ENCODE measurements around the gene SF3B3. TPM values are rescaled to one million over a fixed set of nuclear protein-coding genes. Genes with fewer than 3 reads are reported as not detected.

SF3B3 gene
- total RNA-seq, 1 experiment from 2014 or later, result 187 TPM

GRCh38 chr16:70604407-70605282, 81.0 kb downstream of the SF3B3 start:
- Histone ChIP-seq H3K4me1 (ENCODE audit: low read length) (no peaks in the 10 kb centered on the region), H3K9me3 (ENCODE audit: low read length) (no peaks in the 10 kb centered on the region), H3K79me2 (ENCODE audit: low read length) (no peaks in the 10 kb centered on the region), H3K27me3 (ENCODE audit: low read length) (no peaks in the 10 kb centered on the region), H3K9ac (ENCODE audit: low read length) (no peak overlapping the region), H3K4me2 (ENCODE audit: low read depth, low read length, poor library complexity, severe bottlenecking) (no peak overlapping the region), H2AFZ (ENCODE audit: low read length) (no peak overlapping the region), H3K36me3 (ENCODE audit: insufficient read depth, low read length) (no peaks in the 10 kb centered on the region), H4K20me1 (ENCODE audit: insufficient read depth, low read depth, low read length) (no peaks in the 10 kb centered on the region), H3K27ac (ENCODE audit: low read length) (no peak overlapping the region), H3K9me2 (replicated peaks; ENCODE audit: insufficient read depth, low read length) (no peaks in the 10 kb centered on the region), H3K4me3 (ENCODE audit: low read length) (no peak overlapping the region)
- DNase-seq, result peak; percentile 40

- H3K27ac ChIP-seq (ENCODE audit: low read length), result no peak overlapping the region
- no peaks in the 10 kb centered on the region for H4K20me1 ChIP-seq (ENCODE audit: insufficient read depth, low read depth, low read length)
- DNase-seq, result no peak
- no peak overlapping the region for H3K4me2 ChIP-seq (ENCODE audit: low read depth, low read length, poor library complexity, severe bottlenecking)
- no peak overlapping the region for H3K9ac ChIP-seq (ENCODE audit: low read length)
- no peaks in the 10 kb centered on the region for H3K36me3 ChIP-seq (ENCODE audit: insufficient read depth, low read length)
- no peaks in the 10 kb centered on the region for H3K27me3 ChIP-seq (ENCODE audit: low read length)
- no peak overlapping the region for H3K4me3 ChIP-seq (ENCODE audit: low read length)
- H3K9me3 ChIP-seq (ENCODE audit: low read length), result no peaks in the 10 kb centered on the region
- H3K9me2 ChIP-seq (replicated peaks; ENCODE audit: insufficient read depth, low read length), result no peaks in the 10 kb centered on the region
- no peak overlapping the region for H2AFZ ChIP-seq (ENCODE audit: low read length)
- H3K4me1 ChIP-seq (ENCODE audit: low read length), result no peaks in the 10 kb centered on the region
- H3K79me2 ChIP-seq (ENCODE audit: low read length), result no peaks in the 10 kb centered on the region
Measured at GRCh38 chr16:70605283-70605657, 81.7 kb downstream of the SF3B3 start.

DNA sequence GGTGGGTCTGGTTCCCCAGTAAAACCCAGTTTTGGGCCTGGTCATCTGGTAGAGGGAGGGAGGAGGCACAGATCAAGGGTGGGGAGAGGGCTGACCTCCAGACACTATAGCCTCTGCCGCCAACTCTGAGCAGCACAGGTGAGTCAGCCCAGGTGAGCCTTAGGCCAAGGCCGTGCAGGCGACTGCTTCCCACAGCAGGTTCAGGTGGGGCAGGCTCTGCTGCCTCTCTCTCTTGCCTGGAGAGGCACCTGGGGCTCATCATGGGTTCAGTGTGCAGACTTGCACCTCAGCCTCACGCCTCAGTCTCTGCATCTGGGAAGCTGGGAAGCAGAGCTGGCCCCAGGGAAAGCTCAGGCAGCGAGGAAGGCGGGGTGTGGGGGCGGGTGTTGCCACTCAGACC, 84.9 kb downstream of the SF3B3 start:
- Histone ChIP-seq H3K4me2 (ENCODE audit: low read depth, low read length, poor library complexity, severe bottlenecking) (no peak overlapping the region), H3K27me3 (ENCODE audit: low read length) (no peaks in the 10 kb centered on the region), H3K9ac (ENCODE audit: low read length) (no peak overlapping the region), H3K36me3 (ENCODE audit: insufficient read depth, low read length) (no peaks in the 10 kb centered on the region), H3K79me2 (ENCODE audit: low read length) (no peaks in the 10 kb centered on the region), H3K9me2 (replicated peaks; ENCODE audit: insufficient read depth, low read length) (no peaks in the 10 kb centered on the region), H3K4me3 (ENCODE audit: low read length) (no peak overlapping the region), H3K9me3 (ENCODE audit: low read length) (no peaks in the 10 kb centered on the region), H3K27ac (ENCODE audit: low read length) (no peak overlapping the region), H4K20me1 (ENCODE audit: insufficient read depth, low read depth, low read length) (no peaks in the 10 kb centered on the region), H3K4me1 (ENCODE audit: low read length) (no peaks in the 10 kb centered on the region), H2AFZ (ENCODE audit: low read length) (no peak overlapping the region)
- DNase-seq, result no peak

DNA sequence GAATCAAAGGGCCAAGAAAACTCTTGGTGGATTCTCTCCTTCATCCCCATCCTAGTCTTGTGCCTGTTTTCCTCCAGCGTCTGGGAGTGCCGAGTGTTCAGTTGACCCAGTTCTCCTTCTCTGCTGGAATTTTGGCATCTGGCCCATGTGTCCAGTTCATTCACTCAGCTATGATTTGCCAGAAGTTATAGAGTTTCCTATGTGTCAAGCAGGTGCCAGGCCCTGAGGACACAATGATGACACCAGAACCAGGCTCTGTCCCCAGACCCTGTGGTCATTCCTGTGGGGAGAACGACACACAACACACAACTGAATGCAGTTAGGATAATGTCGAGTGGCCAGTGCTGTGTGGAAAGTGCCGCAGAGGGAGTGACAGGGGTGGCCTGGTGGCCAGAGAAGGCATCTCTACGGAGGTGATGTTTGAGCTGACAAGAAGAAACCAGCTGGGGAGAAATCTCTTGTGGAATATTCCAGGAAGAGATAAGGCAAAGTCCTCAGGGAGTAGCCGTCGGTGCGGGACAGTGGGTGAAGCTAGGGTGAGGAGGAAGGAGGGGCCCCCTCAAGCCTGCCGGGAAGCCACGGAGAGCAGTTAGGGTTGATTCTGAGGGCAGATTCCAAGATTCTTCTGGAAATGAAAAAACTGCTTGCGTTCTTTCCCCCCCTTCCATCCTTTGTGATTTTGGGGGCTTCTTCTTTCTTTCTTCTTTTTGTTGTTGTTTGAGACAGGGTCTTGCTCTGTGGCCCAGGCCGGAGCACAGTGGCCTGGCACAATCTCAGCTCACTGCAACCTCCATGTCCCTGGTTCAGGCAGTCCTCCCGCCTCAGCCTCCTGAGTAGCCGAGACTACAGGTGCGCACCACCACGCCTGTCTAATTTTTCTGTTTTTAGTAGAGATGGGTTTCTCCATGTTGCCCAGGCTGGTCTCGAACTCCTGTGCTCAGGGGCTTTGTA, 86.9 kb downstream of the SF3B3 start:
- Histone ChIP-seq H3K36me3 (ENCODE audit: insufficient read depth, low read length) (no peaks in the 10 kb centered on the region), H2AFZ (ENCODE audit: low read length) (no peak overlapping the region), H3K9me2 (replicated peaks; ENCODE audit: insufficient read depth, low read length) (no peaks in the 10 kb centered on the region), H4K20me1 (ENCODE audit: insufficient read depth, low read depth, low read length) (no peaks in the 10 kb centered on the region), H3K9me3 (ENCODE audit: low read length) (no peaks in the 10 kb centered on the region), H3K4me1 (ENCODE audit: low read length) (no peaks in the 10 kb centered on the region), H3K79me2 (ENCODE audit: low read length) (no peaks in the 10 kb centered on the region), H3K9ac (ENCODE audit: low read length) (no peak overlapping the region), H3K4me2 (ENCODE audit: low read depth, low read length, poor library complexity, severe bottlenecking) (no peak overlapping the region), H3K27ac (ENCODE audit: low read length) (no peak overlapping the region), H3K4me3 (ENCODE audit: low read length) (no peak overlapping the region), H3K27me3 (ENCODE audit: low read length) (no peaks in the 10 kb centered on the region)
- DNase-seq, result peak; percentile 35

- Histone ChIP-seq H3K4me1 (ENCODE audit: low read length) (no peaks in the 10 kb centered on the region), H3K4me2 (ENCODE audit: low read depth, low read length, poor library complexity, severe bottlenecking) (no peak overlapping the region), H3K27me3 (ENCODE audit: low read length) (no peaks in the 10 kb centered on the region), H3K79me2 (ENCODE audit: low read length) (no peaks in the 10 kb centered on the region), H4K20me1 (ENCODE audit: insufficient read depth, low read depth, low read length) (no peaks in the 10 kb centered on the region), H3K4me3 (ENCODE audit: low read length) (no peak overlapping the region), H2AFZ (ENCODE audit: low read length) (no peak overlapping the region), H3K9me3 (ENCODE audit: low read length) (no peaks in the 10 kb centered on the region), H3K9me2 (replicated peaks; ENCODE audit: insufficient read depth, low read length) (no peaks in the 10 kb centered on the region), H3K27ac (ENCODE audit: low read length) (no peak overlapping the region), H3K9ac (ENCODE audit: low read length) (no peak overlapping the region), H3K36me3 (ENCODE audit: insufficient read depth, low read length) (no peaks in the 10 kb centered on the region)
- peak; percentile 41 for DNase-seq
Measured at GRCh38 chr16:70611224-70611598, 87.6 kb downstream of the SF3B3 start.

- H3K9me2 ChIP-seq (replicated peaks; ENCODE audit: insufficient read depth, low read length), result no peaks in the 10 kb centered on the region
- no peaks in the 10 kb centered on the region for H3K9me3 ChIP-seq (ENCODE audit: low read length)
- DNase-seq, result peak; percentile 39
- H3K79me2 ChIP-seq (ENCODE audit: low read length), result no peaks in the 10 kb centered on the region
- no peaks in the 10 kb centered on the region for H4K20me1 ChIP-seq (ENCODE audit: insufficient read depth, low read depth, low read length)
- no peak overlapping the region for H3K4me3 ChIP-seq (ENCODE audit: low read length)
- no peak overlapping the region for H3K4me2 ChIP-seq (ENCODE audit: low read depth, low read length, poor library complexity, severe bottlenecking)
- H3K9ac ChIP-seq (ENCODE audit: low read length), result no peak overlapping the region
- no peak overlapping the region for H2AFZ ChIP-seq (ENCODE audit: low read length)
- H3K27ac ChIP-seq (ENCODE audit: low read length), result no peak overlapping the region
- H3K27me3 ChIP-seq (ENCODE audit: low read length), result no peaks in the 10 kb centered on the region
- H3K4me1 ChIP-seq (ENCODE audit: low read length), result no peaks in the 10 kb centered on the region
- H3K36me3 ChIP-seq (ENCODE audit: insufficient read depth, low read length), result no peaks in the 10 kb centered on the region
Measured at GRCh38 chr16:70611785-70612303, 88.2 kb downstream of the SF3B3 start.

DNA sequence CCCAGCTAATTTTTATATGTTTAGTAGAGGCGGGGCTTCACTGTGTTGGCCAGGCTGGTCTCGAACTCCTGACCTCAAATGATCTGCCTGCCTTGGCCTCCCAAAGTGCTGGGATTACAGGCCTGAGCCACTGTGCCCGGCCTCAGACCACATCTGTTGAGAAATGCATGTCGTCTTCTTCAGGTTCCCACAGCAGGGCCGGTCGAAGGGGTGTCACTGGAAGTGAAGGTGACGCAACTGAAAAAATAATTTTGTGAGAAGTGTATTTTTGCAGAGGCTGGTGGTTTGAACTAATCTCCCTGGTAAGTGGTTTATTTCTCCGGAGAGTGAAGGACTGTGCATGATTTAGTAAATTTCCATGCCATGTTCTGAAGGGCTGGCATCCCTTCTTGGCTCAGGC, 89.3 kb downstream of the SF3B3 start:
- no peaks in the 10 kb centered on the region for H3K27me3 ChIP-seq (ENCODE audit: low read length)
- H4K20me1 ChIP-seq (ENCODE audit: insufficient read depth, low read depth, low read length), result no peaks in the 10 kb centered on the region
- H3K4me2 ChIP-seq (ENCODE audit: low read depth, low read length, poor library complexity, severe bottlenecking), result no peak overlapping the region
- H2AFZ ChIP-seq (ENCODE audit: low read length), result no peak overlapping the region
- H3K9me2 ChIP-seq (replicated peaks; ENCODE audit: insufficient read depth, low read length), result no peaks in the 10 kb centered on the region
- no peak for DNase-seq
- no peak overlapping the region for H3K9ac ChIP-seq (ENCODE audit: low read length)
- no peaks in the 10 kb centered on the region for H3K4me1 ChIP-seq (ENCODE audit: low read length)
- H3K4me3 ChIP-seq (ENCODE audit: low read length), result no peak overlapping the region
- no peaks in the 10 kb centered on the region for H3K79me2 ChIP-seq (ENCODE audit: low read length)
- H3K36me3 ChIP-seq (ENCODE audit: insufficient read depth, low read length), result no peaks in the 10 kb centered on the region
- no peaks in the 10 kb centered on the region for H3K9me3 ChIP-seq (ENCODE audit: low read length)
- H3K27ac ChIP-seq (ENCODE audit: low read length), result no peak overlapping the region
